Small intestine (tissue), 7 donors: ENCODE data around the gene RPS6KA2. TPM values are rescaled to one million over a fixed set of nuclear protein-coding genes. Genes with fewer than 3 reads are reported as not detected.

Experiments used
- DNase-seq, 2 donors: peaks; one replicate each; pipeline versions ENCODE4 v3.0.0 to v3.0.0-alpha.2; 2013
- FAIRE-seq: peaks from 2 replicates; lab custom pipeline; 2012; peaks lifted over from hg19 to GRCh38; lab: Jason Lieb, UNC
- H3K27ac ChIP-seq, 3 donors: one replicate each; pipeline ENCODE4 v1.5.1; 2013; ENCODE audit warnings: low read length in 2 of 3, mild to moderate bottlenecking in 2 of 3, control low read depth in 1 of 3, inconsistent platforms in 1 of 3, low read depth in 1 of 3, moderate library complexity in 1 of 3
- H3K27me3 ChIP-seq, 3 donors: one replicate each; pipeline ENCODE4 v1.6.1; 2013; ENCODE audit warnings: low read length in 3 of 3, inconsistent platforms in 1 of 3; ENCODE audit not compliant: control insufficient read depth in 3 of 3, insufficient read depth in 3 of 3
- H3K36me3 ChIP-seq, 3 donors: one replicate each; pipeline ENCODE4 v1.6.1; 2013; ENCODE audit warnings: low read length in 3 of 3, inconsistent platforms in 1 of 3, low read depth in 1 of 3, mild to moderate bottlenecking in 1 of 3, moderate library complexity in 1 of 3; ENCODE audit not compliant: control insufficient read depth in 3 of 3, insufficient read depth in 2 of 3
- H3K4me1 ChIP-seq, 3 donors: one replicate each; pipeline ENCODE4 v1.6.1; 2013; ENCODE audit warnings: low read length in 2 of 3, inconsistent platforms in 1 of 3, low read depth in 1 of 3, mild to moderate bottlenecking in 1 of 3, moderate library complexity in 1 of 3; ENCODE audit not compliant: control insufficient read depth in 3 of 3, insufficient read depth in 2 of 3
- H3K4me3 ChIP-seq, 3 donors: one replicate each; pipeline ENCODE4 v1.5.1; 2013; ENCODE audit warnings: low read length in 3 of 3, control low read depth in 1 of 3, inconsistent platforms in 1 of 3, low read depth in 1 of 3, mild to moderate bottlenecking in 1 of 3, moderate library complexity in 1 of 3
- H3K9me3 ChIP-seq, 2 donors: one replicate each; pipeline ENCODE4 v1.6.1; 2013; ENCODE audit warnings: low read depth in 1 of 2, low read length in 1 of 2; ENCODE audit not compliant: control insufficient read depth in 2 of 2, insufficient read depth in 1 of 2
- WGBS, 3 donors: extraction: QIAGEN DNeasy Blood & Tissue Kit; methylation state at CpG; one replicate each; pipeline ENCODE4 v1.1.7; 2013; 5-methylcytosine and 5-hydroxymethylcytosine counted together
- polyA plus RNA-seq, 4 donors: library from polyadenylated mRNA; stranded (reverse) in 3 of 4; unstranded in 1 of 4; fragments of 200-250 nt in 3 of 4; fragments of 120-200 nt in 1 of 4; gene quantifications; one replicate each; pipeline versions ENCODE4 v1.2.1 to v1.2.3, GENCODE V29; 2013
- donor health status: healthy with polysubstance abuse.
- donor health status: control.
- donor health status: control.
- donor health status: Bipolar disorder and iron deficiency.
- donor health status: healthy.

RPS6KA2 gene
- polyA plus RNA-seq, 4 donors, result 3.1 to 21.9 (median 7.3) TPM

- Histone ChIP-seq H3K4me1 (no peaks in the 10 kb centered on the region), H3K4me3 (no peak overlapping the region), H3K9me3 (no peaks in the 10 kb centered on the region), H3K36me3 (peaks cover 0 to 3% (median 0%) of the 10 kb centered on the region in 3 donors), H3K27me3 (no peaks in the 10 kb centered on the region), H3K27ac (no peak overlapping the region)
- 49 to 53% (median 52%) methylated on average over 10 of the region's 10 CpGs for WGBS, 3 donors
- no peak for DNase-seq
- no peak for FAIRE-seq
Observed at GRCh38 chr6:166439366-166440091, 187.5 kb downstream of the RPS6KA2 start.

GRCh38 chr6:166438211-166438861, 188.7 kb downstream of the RPS6KA2 start:
- no peak for DNase-seq
- 86 to 94% (median 90%) methylated on average over 16 of the region's 16 CpGs for WGBS, 3 donors

GRCh38 chr6:166437661-166438060, 189.4 kb downstream of the RPS6KA2 start:
- Histone ChIP-seq H3K27ac (no peak overlapping the region), H3K4me1 (no peaks in the 10 kb centered on the region), H3K36me3 (peaks cover 0 to 3% (median 0%) of the 10 kb centered on the region in 3 donors), H3K9me3 (no peaks in the 10 kb centered on the region), H3K4me3 (no peak overlapping the region), H3K27me3 (no peaks in the 10 kb centered on the region)
- 92 to 93% (median 93%) methylated on average over 15 of the region's 15 CpGs for WGBS, 3 donors
- FAIRE-seq, result no peak
- DNase-seq, result no peak

More at GRCh38 chr6:166438211-166438861, 188.7 kb downstream of the RPS6KA2 start:
- peaks cover 0 to 3% (median 0%) of the 10 kb centered on the region in 3 donors for H3K36me3 ChIP-seq
- no peaks in the 10 kb centered on the region for H3K27me3 ChIP-seq
- H3K4me1 ChIP-seq, result no peaks in the 10 kb centered on the region
- no peaks in the 10 kb centered on the region for H3K9me3 ChIP-seq
- H3K27ac ChIP-seq, result no peak overlapping the region
- no peak overlapping the region for H3K4me3 ChIP-seq
- FAIRE-seq, result no peak

GRCh38 chr6:166436195-166437139, 190.6 kb downstream of the RPS6KA2 start:
- Histone ChIP-seq H3K4me1 (no peaks in the 10 kb centered on the region), H3K36me3 (peaks cover 0 to 7% (median 0%) of the 10 kb centered on the region in 3 donors), H3K27ac (no peak overlapping the region), H3K9me3 (no peaks in the 10 kb centered on the region), H3K27me3 (no peaks in the 10 kb centered on the region), H3K4me3 (no peak overlapping the region)
- WGBS, 3 donors, result 85 to 89% (median 87%) methylated on average over 24 of the region's 24 CpGs
- no peak for FAIRE-seq
- DNase-seq, result no peak

- H3K36me3 ChIP-seq, result peaks cover 0 to 9% (median 0%) of the 10 kb centered on the region in 3 donors
- peak in 1 of 2 donors; percentile 26 for DNase-seq
- 58 to 80% (median 61%) methylated on average over 10 of the region's 10 CpGs for WGBS, 3 donors
- no peak overlapping the region for H3K4me3 ChIP-seq
- H3K27ac ChIP-seq, result no peak overlapping the region
- no peak for FAIRE-seq
- H3K4me1 ChIP-seq, result no peaks in the 10 kb centered on the region
- H3K27me3 ChIP-seq, result no peaks in the 10 kb centered on the region
- H3K9me3 ChIP-seq, result no peaks in the 10 kb centered on the region
Observed at GRCh38 chr6:166435574-166435973, 191.5 kb downstream of the RPS6KA2 start.

- H3K9me3 ChIP-seq, result no peaks in the 10 kb centered on the region
- no peak for FAIRE-seq
- H3K4me3 ChIP-seq, result no peak overlapping the region
Observed at GRCh38 chr6:166434336-166434735, 192.7 kb downstream of the RPS6KA2 start.

GRCh38 chr6:166433096-166433495, 194.0 kb downstream of the RPS6KA2 start:
- peaks cover 0 to 13% (median 0%) of the 10 kb centered on the region in 3 donors for H3K36me3 ChIP-seq
- H3K9me3 ChIP-seq, result no peaks in the 10 kb centered on the region
- DNase-seq (no peak), FAIRE-seq (no peak)
- no peak overlapping the region for H3K4me3 ChIP-seq
- no peak overlapping the region for H3K27ac ChIP-seq
- WGBS, 3 donors, result 92 to 95% (median 93%) methylated on average over 10 of the region's 10 CpGs
- H3K4me1 ChIP-seq, result no peaks in the 10 kb centered on the region
- H3K27me3 ChIP-seq, result no peaks in the 10 kb centered on the region

More at GRCh38 chr6:166434336-166434735, 192.7 kb downstream of the RPS6KA2 start:
- Histone ChIP-seq H3K27ac (no peak overlapping the region), H3K4me1 (no peaks in the 10 kb centered on the region), H3K27me3 (no peaks in the 10 kb centered on the region), H3K36me3 (peaks cover 0 to 13% (median 0%) of the 10 kb centered on the region in 3 donors)
- WGBS, 3 donors, result 76 to 86% (median 81%) methylated on average over 5 of the region's 5 CpGs
- DNase-seq, result no peak

- DNase-seq, result no peak
- Histone ChIP-seq H3K27ac (no peak overlapping the region), H3K4me1 (no peaks in the 10 kb centered on the region), H3K36me3 (peaks cover 0 to 13% (median 0%) of the 10 kb centered on the region in 3 donors), H3K27me3 (no peaks in the 10 kb centered on the region), H3K9me3 (no peaks in the 10 kb centered on the region), H3K4me3 (no peak overlapping the region)
- 94 to 97% (median 94%) methylated on average over 17 of the region's 17 CpGs for WGBS, 3 donors
- no peak for FAIRE-seq
Observed at GRCh38 chr6:166430269-166430668, 196.8 kb downstream of the RPS6KA2 start.
